SK-MEL-5 (cell line): Measurements from ENCODE around the gene TRNP1. TPM values are rescaled to one million over a fixed set of nuclear protein-coding genes. Genes with fewer than 3 reads are reported as not detected.
"Not testable (repeated sequence)": the region's sequence is repeated elsewhere in the genome, so short reads cannot be mapped to it uniquely, and the experiment has no call there.

Source experiments
- DNase-seq: peaks from one replicate; pipeline ENCODE4 v3.0.0-alpha.2; 2016; ENCODE audit warnings: low read depth, low spot score
- in situ Hi-C: cut with HindIII; loops from 2 replicates; pipeline ENCODE4 v1.10.0; 2016; ENCODE audit warnings: low sequenced_read_pairs, high pct_unique_total_duplicates, low pct_unique_long_range_greater_than_20kb
- total RNA-seq: library from RNA; depleted of rRNA; stranded (reverse); fragments of >200 nt; shearing (Covaris generic); gene quantifications from 2 replicates; pipeline ENCODE4 v1.2.3, GENCODE V29; 2014

TRNP1 gene
- total RNA-seq, 1 experiment from 2014 or later = 29.5 TPM

- no peak for DNase-seq
- in situ Hi-C loops = no loop called here
Observed at GRCh38 chr1:26965213-26965612, 28.3 kb upstream of the TRNP1 start.

GRCh38 chr1:26965628-26966027, 27.9 kb upstream of the TRNP1 start:
- in situ Hi-C loops = no loop called here
- no peak for DNase-seq

- no peak for DNase-seq
- in situ Hi-C loops = no loop called here
Observed at GRCh38 chr1:26970810-26971209, 22.7 kb upstream of the TRNP1 start.

- in situ Hi-C loops = no loop called here
- DNase-seq = no peak
Observed at GRCh38 chr1:26971590-26971989, 21.9 kb upstream of the TRNP1 start.

GRCh38 chr1:26972390-26972789, 21.1 kb upstream of the TRNP1 start:
- no peak for DNase-seq
- in situ Hi-C loops = no loop called here

- in situ Hi-C loops = no loop called here
- DNase-seq = no peak
Observed at GRCh38 chr1:26972821-26973220, 20.7 kb upstream of the TRNP1 start.

- in situ Hi-C loops = no loop called here
Observed at GRCh38 chr1:26976621-26977510, 16.6 kb upstream of the TRNP1 start.

GRCh38 chr1:26978901-26979300, 14.6 kb upstream of the TRNP1 start:
- in situ Hi-C loops = no loop called here
- DNase-seq = no peak

More at GRCh38 chr1:26976621-26977510, 16.6 kb upstream of the TRNP1 start:
- DNase-seq = no peak

- no peak for DNase-seq
- in situ Hi-C loops = no loop called here
Observed at GRCh38 chr1:26981146-26981846, 12.2 kb upstream of the TRNP1 start.

- DNase-seq = no peak
- in situ Hi-C loops = no loop called here
Observed at GRCh38 chr1:26983863-26984262, 9.6 kb upstream of the TRNP1 start.

GRCh38 chr1:26984291-26984690, 9.2 kb upstream of the TRNP1 start:
- in situ Hi-C loops = no loop called here
- DNase-seq = no peak

- DNase-seq = no peak
- in situ Hi-C loops = no loop called here
Observed at GRCh38 chr1:26986658-26987057, 6.8 kb upstream of the TRNP1 start.

- DNase-seq, in situ Hi-C loops: not testable (repeated sequence)
Observed at GRCh38 chr1:26989403-26990109, 3.9 kb upstream of the TRNP1 start.

GRCh38 chr1:26991310-26992116, 2.0 kb upstream of the TRNP1 start:
- in situ Hi-C loops = no loop called here
- no peak for DNase-seq

GRCh38 chr1:26994020-26994786, 711 bp downstream of the TRNP1 start:
- in situ Hi-C loops = no loop called here
- no peak for DNase-seq

GRCh38 chr1:26994787-26995517, 1.5 kb downstream of the TRNP1 start:
- no peak for DNase-seq
- in situ Hi-C loops = no loop called here
